H9 (cell line): ENCODE measurements around the gene LZTFL1. TPM values are rescaled to one million over a fixed set of nuclear protein-coding genes. Genes with fewer than 3 reads are reported as not detected.

Experiments used
- DNase-seq: peaks from one replicate; pipeline ENCODE4 v3.0.0-alpha.2; 2017
- H2AFZ ChIP-seq: one replicate; pipeline ENCODE4 v1.6.1; 2013; ENCODE audit warnings: mild to moderate bottlenecking, low read length, control low read depth, moderate library complexity
- H2AK5ac ChIP-seq: 2 replicates; pipeline ENCODE4 v1.6.1; 2013; ENCODE audit warnings: low read length, control low read depth, mixed read lengths; ENCODE audit not compliant: insufficient read length
- H2BK120ac ChIP-seq: one replicate; pipeline ENCODE4 v1.6.1; 2013; ENCODE audit warnings: low read depth, mild to moderate bottlenecking, low read length, control low read depth, inconsistent platforms; ENCODE audit not compliant: poor library complexity, severe bottlenecking
- H2BK12ac ChIP-seq: 2 replicates; pipeline ENCODE4 v1.6.1; 2013; ENCODE audit warnings: low read length, control low read depth, mixed read lengths, low read depth; ENCODE audit not compliant: insufficient read length
- H2BK15ac ChIP-seq: 2 replicates; pipeline ENCODE4 v1.6.1; 2013; ENCODE audit warnings: low read depth, low read length, control low read depth
- H2BK20ac ChIP-seq: one replicate; pipeline ENCODE4 v1.6.1; 2013; ENCODE audit warnings: low read depth, mild to moderate bottlenecking, low read length, control low read depth, inconsistent platforms; ENCODE audit not compliant: poor library complexity, severe bottlenecking
- H2BK5ac ChIP-seq: 2 replicates; pipeline ENCODE4 v1.6.1; 2013; ENCODE audit warnings: low read length, control low read depth, mixed read lengths; ENCODE audit not compliant: insufficient read length
- H3K14ac ChIP-seq: 2 replicates; pipeline ENCODE4 v1.6.1; 2013; ENCODE audit warnings: low read length, control low read depth; ENCODE audit not compliant: insufficient read depth
- H3K18ac ChIP-seq: 2 replicates; pipeline ENCODE4 v1.6.1; 2013; ENCODE audit warnings: low read depth, mild to moderate bottlenecking, mixed read lengths, low read length, control low read depth; ENCODE audit not compliant: insufficient read length
- H3K23ac ChIP-seq: 2 replicates; pipeline ENCODE4 v1.6.1; 2013; ENCODE audit warnings: low read length, control low read depth, mixed read lengths, low read depth; ENCODE audit not compliant: insufficient read length
- H3K23me2 ChIP-seq: 2 replicates; pipeline ENCODE4 v1.6.1; 2013; ENCODE audit warnings: low read depth, mild to moderate bottlenecking, mixed read lengths, low read length, control low read depth; ENCODE audit not compliant: insufficient read length, poor library complexity, severe bottlenecking
- H3K27ac ChIP-seq: 2 replicates; pipeline ENCODE4 v1.5.1; 2013; ENCODE audit warnings: low read length, control low read depth, mixed read lengths, low read depth; ENCODE audit not compliant: insufficient read length
- H3K27me3 ChIP-seq: 2 replicates; pipeline ENCODE4 v1.6.1; 2013; ENCODE audit warnings: low read length, control low read depth, inconsistent platforms; ENCODE audit not compliant: insufficient read depth
- H3K4ac ChIP-seq: 2 replicates; pipeline ENCODE4 v1.6.1; 2013; ENCODE audit warnings: low read depth, mild to moderate bottlenecking, control low read depth, inconsistent platforms, low read length, moderate library complexity
- H3K4me1 ChIP-seq: 2 replicates; pipeline ENCODE4 v1.6.1; 2013; ENCODE audit warnings: low read length, control low read depth, inconsistent platforms; ENCODE audit not compliant: insufficient read depth
- H3K4me2 ChIP-seq: 2 replicates; pipeline ENCODE4 v1.6.1; 2013; ENCODE audit warnings: low read length, control low read depth, mixed read lengths; ENCODE audit not compliant: insufficient read length, insufficient read depth
- H3K56ac ChIP-seq: 2 replicates; pipeline ENCODE4 v1.6.1; 2013; ENCODE audit warnings: low read depth, mild to moderate bottlenecking, mixed read lengths, low read length, control low read depth; ENCODE audit not compliant: insufficient read length
- H3K79me1 ChIP-seq: 2 replicates; pipeline ENCODE4 v1.6.1; 2013; ENCODE audit warnings: low read depth, mild to moderate bottlenecking, moderate library complexity, low read length, control low read depth, inconsistent platforms; ENCODE audit not compliant: insufficient read depth, poor library complexity, severe bottlenecking
- H3K79me2 ChIP-seq: 2 replicates; pipeline ENCODE4 v1.6.1; 2013; ENCODE audit warnings: low read length, control low read depth, inconsistent platforms; ENCODE audit not compliant: insufficient read depth
- H3K9ac ChIP-seq: 2 replicates; pipeline ENCODE4 v1.6.1; 2013; ENCODE audit warnings: low read length, control low read depth, mixed read lengths; ENCODE audit not compliant: insufficient read length; ENCODE audit errors: extremely low read depth
- H3K9me3 ChIP-seq: one replicate; pipeline ENCODE4 v1.6.1; 2013; ENCODE audit warnings: low read depth, low read length, inconsistent platforms; ENCODE audit not compliant: control insufficient read depth
- H3T11ph ChIP-seq: one replicate; pipeline ENCODE4 v1.6.1; 2013; ENCODE audit warnings: mild to moderate bottlenecking, low read length, control low read depth, inconsistent platforms
- H4K20me1 ChIP-seq: one replicate; pipeline ENCODE4 v1.6.1; 2013; ENCODE audit not compliant: control insufficient read depth, insufficient read length, insufficient read depth
- H4K5ac ChIP-seq: 2 replicates; pipeline ENCODE4 v1.6.1; 2013; ENCODE audit warnings: low read depth, mild to moderate bottlenecking, mixed read lengths, low read length, control low read depth; ENCODE audit not compliant: insufficient read length
- H4K8ac ChIP-seq: replicated peaks from 2 replicates; pipeline ENCODE4 v1.6.1; 2013; ENCODE audit warnings: low read length, control low read depth, mixed read lengths, low read depth; ENCODE audit not compliant: insufficient read length
- H4K91ac ChIP-seq: 2 replicates; pipeline ENCODE4 v1.6.1; 2013; ENCODE audit warnings: low read depth, mild to moderate bottlenecking, moderate library complexity, mixed read lengths, low read length, control low read depth; ENCODE audit not compliant: insufficient read length
- H3K27ac Mint-ChIP-seq, 3 experiments: 2 replicates in 2 of 3; 3 replicates in 1 of 3; pipeline ENCODE4 v1.8.0; 2020 to 2021; ENCODE audit warnings: mixed read lengths in 3 of 3, mild to moderate bottlenecking in 1 of 3, moderate library complexity in 1 of 3
- H3K27me3 Mint-ChIP-seq: 2 replicates; pipeline ENCODE4 v1.8.0; 2021; ENCODE audit warnings: low read depth, mild to moderate bottlenecking, moderate library complexity, mixed read lengths
- H3K36me3 Mint-ChIP-seq, 3 experiments: 2 replicates in 2 of 3; 3 replicates in 1 of 3; pipeline ENCODE4 v1.8.0; 2020 to 2021; ENCODE audit warnings: low read depth in 3 of 3, mixed read lengths in 3 of 3; ENCODE audit not compliant: insufficient read depth in 1 of 3
- H3K4me1 Mint-ChIP-seq, 2 experiments: 2 replicates each; pipeline ENCODE4 v1.8.0; 2020; ENCODE audit warnings: mixed read lengths in 2 of 2
- H3K4me3 Mint-ChIP-seq, 2 experiments: 2 replicates in 1 of 2; 3 replicates in 1 of 2; pipeline ENCODE4 v1.8.0; 2020 to 2021; ENCODE audit warnings: mild to moderate bottlenecking in 2 of 2, mixed read lengths in 2 of 2, moderate library complexity in 1 of 2
- H3K9me3 Mint-ChIP-seq, 2 experiments: 2 replicates in 1 of 2; 3 replicates in 1 of 2; pipeline ENCODE4 v1.8.0; 2020; ENCODE audit warnings: mild to moderate bottlenecking in 2 of 2, mixed read lengths in 2 of 2, moderate library complexity in 1 of 2
- WGBS: extraction: QIAGEN DNeasy Blood & Tissue Kit; methylation state at CpG from one replicate; pipeline ENCODE4 v1.1.7; 2013; ENCODE audit warnings: missing lambda C conversion rate, low lambda C conversion rate, mixed read lengths; ENCODE audit not compliant: insufficient read length; ENCODE audit errors: extremely low coverage; 5-methylcytosine and 5-hydroxymethylcytosine counted together
- total RNA-seq: library from RNA; stranded (reverse); gene quantifications from 2 replicates; pipeline ENCODE4 v1.2.1, GENCODE V29; 2021
- TF ChIP-seq, protein P1 (sequence below): fragments of 200-600 bp; sonication (generic); conservative IDR thresholded peaks from 3 replicates; pipeline ENCODE4 v1.8.0; 2021; ENCODE audit warnings: antibody characterized with exemption, mild to moderate bottlenecking

Gene LZTFL1
- total RNA-seq, 1 experiment from 2014 or later = 12.2 TPM

GRCh38 chr3:45868650-45869049 lies 26.7 kb upstream of the LZTFL1 start:
- Histone ChIP-seq H3T11ph (no peak overlapping the region), H3K9me3 (peaks cover 2% of the 10 kb centered on the region), H3K14ac (no peak overlapping the region; the same call in 1 of the 2 replicates), H2BK12ac (no peak overlapping the region), H3K9ac (no peak overlapping the region), H2BK120ac (no peak overlapping the region), H3K27me3 (no peaks in the 10 kb centered on the region), H2AK5ac (no peak overlapping the region), H4K91ac (no peak overlapping the region), H3K4ac (no peak overlapping the region), H2BK15ac (no peak overlapping the region), H3K56ac (no peak overlapping the region), H3K79me1 (no peaks in the 10 kb centered on the region), H3K23me2 (no peaks in the 10 kb centered on the region), H3K4me1 (no peaks in the 10 kb centered on the region), H4K20me1 (no peaks in the 10 kb centered on the region), H2AFZ (no peak overlapping the region), H3K23ac (no peak overlapping the region), H3K4me2 (no peak overlapping the region), H2BK5ac (no peak overlapping the region), H3K18ac (no peak overlapping the region), H2BK20ac (no peak overlapping the region), H3K79me2 (no peaks in the 10 kb centered on the region), H3K27ac (no peak overlapping the region), H4K5ac (no peak overlapping the region), H4K8ac (no peak overlapping the region)
- no peaks in the 10 kb centered on the region for H3K36me3 Mint-ChIP-seq
- WGBS = no CpG with 5 or more reads among the region's 2 CpGs
- DNase-seq = no peak
- no peak overlapping the region for H3K27ac Mint-ChIP-seq
- H3K4me3 Mint-ChIP-seq = no peak overlapping the region
- H3K27me3 Mint-ChIP-seq = peaks cover 10% of the 10 kb centered on the region
- H3K9me3 Mint-ChIP-seq = peaks cover under 1 to 1% of the 10 kb centered on the region in 2 experiments; a peak in 1 of 5 replicates
- H3K4me1 Mint-ChIP-seq = peaks cover 14 to 16% of the 10 kb centered on the region in 2 experiments
- TF ChIP-seq, protein P1, sequence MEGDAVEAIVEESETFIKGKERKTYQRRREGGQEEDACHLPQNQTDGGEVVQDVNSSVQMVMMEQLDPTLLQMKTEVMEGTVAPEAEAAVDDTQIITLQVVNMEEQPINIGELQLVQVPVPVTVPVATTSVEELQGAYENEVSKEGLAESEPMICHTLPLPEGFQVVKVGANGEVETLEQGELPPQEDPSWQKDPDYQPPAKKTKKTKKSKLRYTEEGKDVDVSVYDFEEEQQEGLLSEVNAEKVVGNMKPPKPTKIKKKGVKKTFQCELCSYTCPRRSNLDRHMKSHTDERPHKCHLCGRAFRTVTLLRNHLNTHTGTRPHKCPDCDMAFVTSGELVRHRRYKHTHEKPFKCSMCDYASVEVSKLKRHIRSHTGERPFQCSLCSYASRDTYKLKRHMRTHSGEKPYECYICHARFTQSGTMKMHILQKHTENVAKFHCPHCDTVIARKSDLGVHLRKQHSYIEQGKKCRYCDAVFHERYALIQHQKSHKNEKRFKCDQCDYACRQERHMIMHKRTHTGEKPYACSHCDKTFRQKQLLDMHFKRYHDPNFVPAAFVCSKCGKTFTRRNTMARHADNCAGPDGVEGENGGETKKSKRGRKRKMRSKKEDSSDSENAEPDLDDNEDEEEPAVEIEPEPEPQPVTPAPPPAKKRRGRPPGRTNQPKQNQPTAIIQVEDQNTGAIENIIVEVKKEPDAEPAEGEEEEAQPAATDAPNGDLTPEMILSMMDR = no peak
